ENCODE measurements around the gene TEDC2. TPM values are rescaled to one million over a fixed set of nuclear protein-coding genes. Genes with fewer than 3 reads are reported as not detected.
A peak's percentile ranks its signal among the peaks of the same experiment; 100 is the strongest.

The TEDC2 gene
- polyA plus RNA-seq, 2 of the 4 experiments (the other 2 are of a cell fraction): 9.5 to 22.6 TPM

- CTCF ChIA-PET: interaction anchor here (0.7 to 5.5 kb wide), 16 partner anchors 8 to 158 kb away, joined by 3 to 35 read pairs (median 4); partner anchors contain the start of gene ABCA3
- WGBS (ENCODE audit: missing lambda C conversion rate): 0% methylated on average over 7 of the region's 103 CpGs
- POLR2A ChIA-PET: interaction anchor here (2.9 kb wide), 1 partner anchor 45 kb away, joined by 9 read pairs; the partner anchor contains the start of gene TBC1D24
- Histone ChIP-seq H3K4me2 (peak within 1 kb of the TSS; percentile 95), H3K4me1 (peaks cover 17% of the 10 kb centered on the region; the same call in 2 of the 3 replicates), H3K27ac (peak within 1 kb of the TSS; percentile 84 to 98), H3K9me3 (no peaks in the 10 kb centered on the region), H3K4me3 (peak within 1 kb of the TSS; percentile 90)
- peak; percentile 94 to 96 for DNase-seq (ENCODE audit: low read depth in 1 of 2, low spot score in 1 of 2)
- TF ChIP-seq JUN (IDR thresholded peaks at IDR 0.05): peak in 1 of 2 experiments; percentile 56; a peak in 2 of 5 replicates
- TF ChIP-seq RFX5 (IDR thresholded peaks at IDR 0.05): 0 out of 2 replicates have a peak, but pooled peaks have one; percentile 17
- no peak for TF ChIP-seq FOXS1 (CRISPR knock-in tag; IDR thresholded peaks at IDR 0.05)
- TF ChIP-seq POLR2A (IDR thresholded peaks at IDR 0.05; ENCODE audit: low read length): peak; percentile 83
- TF ChIP-seq E2F6 (IDR thresholded peaks at IDR 0.05; ENCODE audit: borderline replicate concordance, low read depth): peak; percentile 92
- TF ChIP-seq KDM5A (IDR thresholded peaks at IDR 0.05): peak; percentile 76; the same call in 1 of the 2 replicates
- TF ChIP-seq MAX (IDR thresholded peaks at IDR 0.05): peak; percentile 89
- TF ChIP-seq PHF8 (IDR thresholded peaks at IDR 0.05; ENCODE audit: borderline replicate concordance, low read depth): no peak
- no peak for TF ChIP-seq CBX2 (IDR thresholded peaks at IDR 0.05; ENCODE audit: borderline replicate concordance, low read depth)
- TF ChIP-seq MYC (IDR thresholded peaks at IDR 0.05; ENCODE audit: borderline replicate concordance, low read length): 0 out of 2 replicates have a peak, but pooled peaks have one; percentile 7
- no peak for TF ChIP-seq EP300 (IDR thresholded peaks at IDR 0.05)
- TF ChIP-seq SMC3 (IDR thresholded peaks at IDR 0.05): no peak
- TF ChIP-seq POLR2AphosphoS2 (conservative IDR thresholded peaks at IDR 0.05; ENCODE audit: low read length): no peak
- ATAC-seq: peak; percentile 84 to 95
- no peak for FAIRE-seq
Measured at GRCh38 chr16:2429034-2429770, 30.7 kb upstream of the TEDC2 start, which contains the start of gene CCNF. Gene CCNF (plus strand): TSS chr16:2429447. CDS start chr16:2429482, 35 bp downstream.

GRCh38 chr16:2429771-2430663, 29.9 kb upstream of the TEDC2 start:
- FAIRE-seq (no peak), ATAC-seq (peak; percentile 39 to 41), DNase-seq (ENCODE audit: low read depth in 1 of 2, low spot score in 1 of 2) (peak in 1 of 2 experiments; percentile 31)
- Histone ChIP-seq H3K4me3 (peak overlapping the region; percentile 90), H3K27ac (peak overlapping the region; percentile 84 to 98), H3K4me2 (peak overlapping the region; percentile 95), H3K4me1 (peaks cover 17% of the 10 kb centered on the region; the same call in 2 of the 3 replicates), H3K9me3 (no peaks in the 10 kb centered on the region)
- TF ChIP-seq FOXS1 (CRISPR knock-in tag; IDR thresholded peaks at IDR 0.05): no peak
- peak in 1 of 2 experiments; percentile 27; a peak in 3 of 5 replicates for TF ChIP-seq RAD21 (conservative IDR thresholded peaks at IDR 0.05 in 1 of 2, IDR thresholded peaks at IDR 0.05 in 1 of 2)
- TF ChIP-seq RNF2 (IDR thresholded peaks at IDR 0.05; ENCODE audit: borderline replicate concordance, low read depth): peak; percentile 81; the same call in 1 of the 2 replicates
- TF ChIP-seq ELK1 (IDR thresholded peaks at IDR 0.05; ENCODE audit: low read depth, low read length): no peak
- TF ChIP-seq PHF8 (IDR thresholded peaks at IDR 0.05; ENCODE audit: borderline replicate concordance, low read depth): peak; percentile 39; the same call in 1 of the 2 replicates
- peak; percentile 20; the same call in 1 of the 2 replicates for TF ChIP-seq KDM5A (IDR thresholded peaks at IDR 0.05)
- TF ChIP-seq ZC3H11A (IDR thresholded peaks at IDR 0.05): no peak
- TF ChIP-seq ZSCAN20 (CRISPR knock-in tag; IDR thresholded peaks at IDR 0.05): no peak
- POLR2A ChIA-PET: interaction anchor here (2.9 kb wide), 1 partner anchor 44 kb away, joined by 9 read pairs; the partner anchor contains the start of gene TBC1D24
- CTCF ChIA-PET: interaction anchor here (0.7 to 5.5 kb wide), 15 partner anchors 9 to 159 kb away, joined by 3 to 35 read pairs (median 4); partner anchors contain the start of gene ABCA3
- 8% methylated on average over 42 of the region's 46 CpGs for WGBS (ENCODE audit: missing lambda C conversion rate)
